ENCODE data around the gene MPHOSPH6. TPM values are rescaled to one million over a fixed set of nuclear protein-coding genes. Genes with fewer than 3 reads are reported as not detected.

Gene MPHOSPH6
- polyA plus RNA-seq, 1 experiment = 3.9 TPM

DNA sequence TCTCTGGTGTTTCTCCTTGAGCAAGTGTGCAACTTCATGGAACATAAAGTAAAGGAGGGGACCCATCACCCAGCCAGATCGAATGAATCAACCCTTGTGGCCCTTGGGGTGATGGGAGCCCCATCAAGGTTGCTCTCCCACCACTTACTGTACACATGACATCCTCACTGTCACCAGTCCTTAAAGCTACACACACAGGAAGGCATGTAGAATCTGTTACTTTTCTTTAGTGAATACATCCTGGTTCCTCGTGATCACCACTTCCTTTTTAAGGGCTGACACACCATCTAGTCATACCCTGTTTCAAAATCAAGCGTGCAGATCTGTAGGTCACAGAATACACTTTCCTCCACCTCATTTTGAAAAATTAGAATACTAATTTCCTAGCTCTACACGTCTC lies 22.6 kb upstream of the MPHOSPH6 start:
- CTCF ChIA-PET = no interaction called here
- H3K4me3 ChIP-seq (ENCODE audit: low read depth, low read length) = no peak overlapping the region
- DNase-seq (ENCODE audit: low read depth) = peak; percentile 41
- POLR2A ChIA-PET = no interaction called here
- no peak for TF ChIP-seq CTCF (IDR thresholded peaks at IDR 0.05; ENCODE audit: insufficient read depth, low read depth, low read length)
- H3K27me3 ChIP-seq (ENCODE audit: control insufficient read depth, insufficient read depth, low read length) = no peaks in the 10 kb centered on the region
- H3K36me3 ChIP-seq (ENCODE audit: control insufficient read depth, insufficient read depth, low read length) = no peaks in the 10 kb centered on the region

DNA sequence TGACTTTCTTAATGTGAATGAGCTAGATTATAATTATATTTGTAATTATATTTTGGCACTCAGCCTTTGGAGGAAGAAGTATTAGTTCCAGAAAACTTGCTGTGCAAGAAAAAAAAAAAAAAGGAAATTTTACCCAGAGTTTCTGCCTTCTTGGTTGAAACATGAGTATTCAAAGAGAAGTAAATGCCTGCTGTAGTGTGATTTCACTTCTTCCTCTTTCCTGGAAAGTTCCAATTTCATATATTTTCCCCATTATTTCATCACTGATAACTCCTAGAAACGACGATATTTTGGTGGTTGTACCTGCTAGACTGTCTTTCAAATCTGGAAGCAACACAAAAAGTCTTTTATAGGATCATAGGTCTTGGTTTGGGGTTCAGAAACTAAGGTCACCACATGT lies 20.4 kb upstream of the MPHOSPH6 start:
- TF ChIP-seq CTCF (IDR thresholded peaks at IDR 0.05; ENCODE audit: insufficient read depth, low read depth, low read length) = no peak
- Histone ChIP-seq H3K36me3 (ENCODE audit: control insufficient read depth, insufficient read depth, low read length) (no peaks in the 10 kb centered on the region), H3K4me3 (ENCODE audit: low read depth, low read length) (no peak overlapping the region), H3K27me3 (ENCODE audit: control insufficient read depth, insufficient read depth, low read length) (no peaks in the 10 kb centered on the region; the same call in 1 of the 2 replicates)
- ChIA-PET POLR2A (no interaction called here), CTCF (no interaction called here)
- no peak for DNase-seq (ENCODE audit: low read depth)

GRCh38 chr16:82187829-82188228 lies 17.8 kb upstream of the MPHOSPH6 start:
- Histone ChIP-seq H3K36me3 (ENCODE audit: control insufficient read depth, insufficient read depth, low read length) (no peaks in the 10 kb centered on the region), H3K27me3 (ENCODE audit: control insufficient read depth, insufficient read depth, low read length) (no peaks in the 10 kb centered on the region; the same call in none of the 2 replicates), H3K4me3 (ENCODE audit: low read depth, low read length) (no peak overlapping the region)
- TF ChIP-seq CTCF (IDR thresholded peaks at IDR 0.05; ENCODE audit: insufficient read depth, low read depth, low read length) = no peak
- ChIA-PET CTCF (interaction anchor here (1.2 kb wide), 1 partner anchor 8 kb away, joined by 3 read pairs; no protein-coding TSS in a partner anchor), POLR2A (no interaction called here)
- no peak for DNase-seq (ENCODE audit: low read depth)

GRCh38 chr16:82185012-82185411 lies 15.0 kb upstream of the MPHOSPH6 start:
- POLR2A ChIA-PET = no interaction called here
- CTCF ChIA-PET = interaction anchor here (1.7 kb wide), 1 partner anchor 244 kb away, joined by 4 read pairs; no protein-coding TSS in a partner anchor
- no peaks in the 10 kb centered on the region; the same call in none of the 2 replicates for H3K27me3 ChIP-seq (ENCODE audit: control insufficient read depth, insufficient read depth, low read length)
- H3K36me3 ChIP-seq (ENCODE audit: control insufficient read depth, insufficient read depth, low read length) = no peaks in the 10 kb centered on the region
- no peak for DNase-seq (ENCODE audit: low read depth)
- TF ChIP-seq CTCF (IDR thresholded peaks at IDR 0.05; ENCODE audit: insufficient read depth, low read depth, low read length) = no peak
- no peak overlapping the region for H3K4me3 ChIP-seq (ENCODE audit: low read depth, low read length)

DNA sequence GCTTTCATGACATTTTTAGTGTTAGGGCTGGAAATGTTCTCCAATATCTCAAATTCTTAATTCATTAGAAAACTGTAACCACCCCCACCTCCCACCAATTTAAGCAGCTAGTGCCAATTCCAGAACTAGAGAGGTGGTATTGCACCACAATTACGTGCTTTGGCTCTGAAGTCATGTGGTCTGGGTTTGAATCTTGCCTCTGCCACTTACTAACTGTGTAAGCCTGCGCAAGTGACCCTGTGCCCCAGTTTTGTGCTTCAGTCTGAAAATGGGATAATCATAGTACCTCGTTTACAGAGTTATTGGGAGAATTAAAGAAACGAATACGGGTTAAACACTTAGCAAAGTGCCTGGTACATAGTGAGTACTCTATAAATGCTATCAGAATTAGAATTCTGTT lies 14.2 kb upstream of the MPHOSPH6 start:
- Histone ChIP-seq H3K4me3 (ENCODE audit: low read depth, low read length) (no peak overlapping the region), H3K27me3 (ENCODE audit: control insufficient read depth, insufficient read depth, low read length) (no peaks in the 10 kb centered on the region; the same call in none of the 2 replicates), H3K36me3 (ENCODE audit: control insufficient read depth, insufficient read depth, low read length) (no peaks in the 10 kb centered on the region)
- DNase-seq (ENCODE audit: low read depth) = no peak
- POLR2A ChIA-PET = no interaction called here
- CTCF ChIA-PET = no interaction called here
- no peak for TF ChIP-seq CTCF (IDR thresholded peaks at IDR 0.05; ENCODE audit: insufficient read depth, low read depth, low read length)
